OCI-LY1 (cell line): Measurements from ENCODE around the gene ACSBG1.

Experiments
- EZH2 ChIP-seq: fragments of 200-600 bp; sonication (generic), shearing (Covaris generic); IDR thresholded peaks from 2 replicates; pipeline ENCODE4 v1.8.0; 2017; ENCODE audit warnings: borderline replicate concordance, mixed run types, mild to moderate bottlenecking, antibody characterized with exemption, low read length, moderate library complexity, mixed read lengths
- TF ChIP-seq, protein P1 (sequence below): fragments of 200-600 bp; sonication (generic), shearing (Covaris generic); IDR thresholded peaks from 2 replicates; pipeline ENCODE4 v1.5.1; 2017; ENCODE audit warnings: mild to moderate bottlenecking, antibody characterized with exemption, low read length, moderate library complexity, mixed read lengths

DNA sequence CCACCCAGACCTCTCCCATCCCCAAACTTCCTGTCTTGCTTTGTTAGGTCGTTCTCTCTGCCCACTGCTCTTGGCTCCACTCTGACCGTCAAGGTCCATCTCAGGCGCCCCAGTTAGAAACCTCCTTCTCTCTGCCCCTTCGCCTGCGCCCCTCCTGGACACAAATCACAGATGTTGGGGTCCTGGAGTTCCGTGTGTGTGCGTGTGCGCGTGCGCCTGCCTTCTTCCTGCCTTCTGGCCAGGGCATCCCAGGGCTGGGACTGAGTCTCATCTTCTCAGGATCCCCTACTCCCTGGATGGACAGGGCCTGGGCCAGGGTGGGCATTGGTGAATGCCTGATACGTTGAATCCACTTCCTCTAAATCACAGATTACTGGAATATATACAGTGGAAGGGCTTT lies 869 bp downstream of the ACSBG1 start:
- TF ChIP-seq EZH2: no peak
- TF ChIP-seq, protein P1, sequence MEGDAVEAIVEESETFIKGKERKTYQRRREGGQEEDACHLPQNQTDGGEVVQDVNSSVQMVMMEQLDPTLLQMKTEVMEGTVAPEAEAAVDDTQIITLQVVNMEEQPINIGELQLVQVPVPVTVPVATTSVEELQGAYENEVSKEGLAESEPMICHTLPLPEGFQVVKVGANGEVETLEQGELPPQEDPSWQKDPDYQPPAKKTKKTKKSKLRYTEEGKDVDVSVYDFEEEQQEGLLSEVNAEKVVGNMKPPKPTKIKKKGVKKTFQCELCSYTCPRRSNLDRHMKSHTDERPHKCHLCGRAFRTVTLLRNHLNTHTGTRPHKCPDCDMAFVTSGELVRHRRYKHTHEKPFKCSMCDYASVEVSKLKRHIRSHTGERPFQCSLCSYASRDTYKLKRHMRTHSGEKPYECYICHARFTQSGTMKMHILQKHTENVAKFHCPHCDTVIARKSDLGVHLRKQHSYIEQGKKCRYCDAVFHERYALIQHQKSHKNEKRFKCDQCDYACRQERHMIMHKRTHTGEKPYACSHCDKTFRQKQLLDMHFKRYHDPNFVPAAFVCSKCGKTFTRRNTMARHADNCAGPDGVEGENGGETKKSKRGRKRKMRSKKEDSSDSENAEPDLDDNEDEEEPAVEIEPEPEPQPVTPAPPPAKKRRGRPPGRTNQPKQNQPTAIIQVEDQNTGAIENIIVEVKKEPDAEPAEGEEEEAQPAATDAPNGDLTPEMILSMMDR: no peak
